HUES6 (cell line): Measurements from ENCODE around the gene ZBBX.

ENCODE experiments used
- H3K27ac ChIP-seq: 2 replicates; pipeline ENCODE4 v1.7.0; 2013; ENCODE audit warnings: low read depth, mild to moderate bottlenecking, low read length, inconsistent platforms
- H3K27me3 ChIP-seq: 2 replicates; pipeline ENCODE4 v1.6.1; 2013; ENCODE audit warnings: low read length; ENCODE audit not compliant: control insufficient read depth, insufficient read depth
- H3K36me3 ChIP-seq: 2 replicates; pipeline ENCODE4 v1.6.1; 2013; ENCODE audit warnings: low read length; ENCODE audit not compliant: control insufficient read depth, insufficient read depth
- H3K4me1 ChIP-seq: 2 replicates; pipeline ENCODE4 v1.6.1; 2013; ENCODE audit warnings: low read length; ENCODE audit not compliant: control insufficient read depth, insufficient read depth
- H3K4me3 ChIP-seq: 2 replicates; pipeline ENCODE4 v1.5.1; 2013; ENCODE audit warnings: low read depth, low read length
- H3K9ac ChIP-seq: one replicate; pipeline ENCODE4 v1.6.1; 2013; ENCODE audit warnings: mild to moderate bottlenecking, low read length
- H3K9me3 ChIP-seq: 2 replicates; pipeline ENCODE4 v1.6.1; 2013; ENCODE audit warnings: low read depth, low read length; ENCODE audit not compliant: control insufficient read depth, insufficient read depth

Gene ZBBX

DNA sequence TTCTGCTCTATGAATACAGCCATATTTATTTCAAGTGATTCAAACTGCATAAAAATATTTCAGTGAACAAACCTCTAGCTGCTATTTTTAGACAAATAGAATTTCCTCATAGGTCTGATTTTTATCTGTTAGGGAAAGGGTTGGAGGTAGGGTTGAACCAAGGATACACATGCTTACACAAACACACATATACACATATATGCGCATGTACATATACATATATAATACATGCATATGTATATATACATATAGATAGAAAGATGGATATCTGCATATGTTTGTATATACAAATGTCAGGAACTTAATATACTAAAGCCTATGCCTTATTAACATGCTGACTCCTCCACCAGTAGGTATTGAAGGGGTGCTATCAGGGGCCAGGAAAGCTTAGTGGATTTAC, 18.1 kb downstream of the ZBBX start:
- no peaks in the 10 kb centered on the region for H3K4me1 ChIP-seq
- H3K27me3 ChIP-seq: no peaks in the 10 kb centered on the region
- H3K4me3 ChIP-seq: no peak overlapping the region
- H3K9ac ChIP-seq: no peak overlapping the region
- H3K27ac ChIP-seq: no peak overlapping the region
- H3K9me3 ChIP-seq: no peaks in the 10 kb centered on the region
- H3K36me3 ChIP-seq: no peaks in the 10 kb centered on the region

DNA sequence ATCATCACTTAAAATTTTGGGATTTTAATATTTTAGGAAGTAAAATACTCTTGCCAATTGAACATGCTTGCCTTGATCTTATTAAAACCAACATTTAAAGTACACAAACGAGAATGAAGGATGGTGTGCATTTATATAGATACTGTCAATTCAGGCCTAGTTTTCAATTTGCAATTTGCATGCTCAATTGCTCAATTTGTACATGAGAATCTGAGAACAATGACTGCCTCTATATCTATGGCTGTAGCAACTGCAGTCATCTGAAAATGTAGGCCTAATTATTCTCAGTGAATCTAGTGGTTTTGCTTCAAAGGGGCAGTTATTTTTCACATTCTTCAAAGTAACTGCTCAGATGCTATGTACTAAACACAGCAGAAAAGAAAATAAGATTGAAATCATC, 18.8 kb downstream of the ZBBX start:
- Histone ChIP-seq H3K27ac (no peak overlapping the region), H3K36me3 (no peaks in the 10 kb centered on the region), H3K9ac (no peak overlapping the region), H3K27me3 (no peaks in the 10 kb centered on the region), H3K9me3 (no peaks in the 10 kb centered on the region), H3K4me1 (no peaks in the 10 kb centered on the region), H3K4me3 (no peak overlapping the region)

- no peaks in the 10 kb centered on the region for H3K27me3 ChIP-seq
- no peaks in the 10 kb centered on the region for H3K36me3 ChIP-seq
- no peaks in the 10 kb centered on the region for H3K9me3 ChIP-seq
- no peak overlapping the region for H3K9ac ChIP-seq
- no peaks in the 10 kb centered on the region for H3K4me1 ChIP-seq
- no peak overlapping the region for H3K27ac ChIP-seq
- no peak overlapping the region for H3K4me3 ChIP-seq
Observed at GRCh38 chr3:167355446-167355845, 24.7 kb downstream of the ZBBX start.

DNA sequence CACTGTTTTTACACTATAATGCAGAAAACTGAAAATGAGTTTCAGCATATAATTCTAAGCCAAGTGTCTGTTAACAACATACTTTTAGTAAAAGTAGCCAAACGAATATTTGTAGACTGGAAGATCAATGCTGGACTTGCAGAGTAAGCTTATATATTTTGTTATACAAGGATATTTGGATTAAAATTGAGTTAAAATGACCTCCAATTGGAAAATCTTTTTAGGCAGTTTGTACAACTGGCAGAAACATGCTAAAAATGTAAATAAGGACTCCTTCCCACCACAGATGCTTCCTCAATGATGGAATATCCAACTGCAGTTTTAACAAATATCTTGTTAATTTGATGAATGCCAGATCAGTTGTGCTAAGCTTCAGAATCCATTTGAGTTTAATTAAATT, 25.3 kb downstream of the ZBBX start:
- Histone ChIP-seq H3K9me3 (no peaks in the 10 kb centered on the region), H3K4me3 (no peak overlapping the region), H3K36me3 (no peaks in the 10 kb centered on the region)

GRCh38 chr3:167350245-167350862, 29.7 kb downstream of the ZBBX start:
- no peak overlapping the region for H3K4me3 ChIP-seq
- no peaks in the 10 kb centered on the region for H3K4me1 ChIP-seq
- no peak overlapping the region for H3K9ac ChIP-seq

More for the DNA sequence above, 25.3 kb downstream of the ZBBX start:
- H3K27me3 ChIP-seq: no peaks in the 10 kb centered on the region
- H3K27ac ChIP-seq: no peak overlapping the region
- no peak overlapping the region for H3K9ac ChIP-seq
- no peaks in the 10 kb centered on the region for H3K4me1 ChIP-seq

DNA sequence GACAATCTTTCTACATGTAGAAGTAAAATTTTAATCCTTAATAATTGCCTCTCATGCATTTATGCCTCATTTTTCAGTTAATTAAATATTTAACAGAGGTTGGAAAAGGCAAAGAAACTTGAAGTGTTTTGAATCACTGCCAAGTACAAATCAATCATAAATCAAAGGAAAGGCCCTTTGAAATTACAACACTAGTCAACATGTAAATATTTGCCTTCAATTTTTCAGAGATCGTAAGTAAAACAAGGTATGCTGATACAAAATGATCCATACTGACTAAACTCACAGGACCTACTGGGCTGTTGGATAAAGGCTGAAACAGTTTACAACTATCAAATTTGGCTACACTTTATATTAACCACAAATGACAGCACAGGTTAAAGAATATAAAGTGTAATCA, 33.9 kb downstream of the ZBBX start:
- H3K4me3 ChIP-seq: no peak overlapping the region
- H3K27me3 ChIP-seq: no peaks in the 10 kb centered on the region
- H3K9ac ChIP-seq: no peak overlapping the region
- no peaks in the 10 kb centered on the region for H3K9me3 ChIP-seq
- H3K4me1 ChIP-seq: no peaks in the 10 kb centered on the region
- no peaks in the 10 kb centered on the region for H3K36me3 ChIP-seq
- H3K27ac ChIP-seq: no peak overlapping the region

More at GRCh38 chr3:167350245-167350862, 29.7 kb downstream of the ZBBX start:
- H3K27me3 ChIP-seq: no peaks in the 10 kb centered on the region
- no peaks in the 10 kb centered on the region for H3K9me3 ChIP-seq
- H3K27ac ChIP-seq: no peak overlapping the region
- no peaks in the 10 kb centered on the region for H3K36me3 ChIP-seq

GRCh38 chr3:167330993-167331785, 48.9 kb downstream of the ZBBX start:
- no peaks in the 10 kb centered on the region for H3K9me3 ChIP-seq
- no peaks in the 10 kb centered on the region for H3K27me3 ChIP-seq
- H3K4me3 ChIP-seq: no peak overlapping the region
- H3K4me1 ChIP-seq: no peaks in the 10 kb centered on the region
- no peaks in the 10 kb centered on the region for H3K36me3 ChIP-seq
- no peak overlapping the region for H3K27ac ChIP-seq
- H3K9ac ChIP-seq: no peak overlapping the region

- Histone ChIP-seq H3K9me3 (no peaks in the 10 kb centered on the region), H3K36me3 (no peaks in the 10 kb centered on the region), H3K27ac (no peak overlapping the region), H3K4me3 (no peak overlapping the region), H3K9ac (no peak overlapping the region), H3K27me3 (no peaks in the 10 kb centered on the region), H3K4me1 (no peaks in the 10 kb centered on the region)
Observed at GRCh38 chr3:167323572-167323971, 56.5 kb downstream of the ZBBX start.

GRCh38 chr3:167318996-167319615, 61.0 kb downstream of the ZBBX start:
- no peaks in the 10 kb centered on the region for H3K4me1 ChIP-seq
- H3K27me3 ChIP-seq: no peaks in the 10 kb centered on the region
- H3K9me3 ChIP-seq: no peaks in the 10 kb centered on the region
- no peak overlapping the region for H3K9ac ChIP-seq
- no peaks in the 10 kb centered on the region for H3K36me3 ChIP-seq
- no peak overlapping the region for H3K27ac ChIP-seq
- no peak overlapping the region for H3K4me3 ChIP-seq

DNA sequence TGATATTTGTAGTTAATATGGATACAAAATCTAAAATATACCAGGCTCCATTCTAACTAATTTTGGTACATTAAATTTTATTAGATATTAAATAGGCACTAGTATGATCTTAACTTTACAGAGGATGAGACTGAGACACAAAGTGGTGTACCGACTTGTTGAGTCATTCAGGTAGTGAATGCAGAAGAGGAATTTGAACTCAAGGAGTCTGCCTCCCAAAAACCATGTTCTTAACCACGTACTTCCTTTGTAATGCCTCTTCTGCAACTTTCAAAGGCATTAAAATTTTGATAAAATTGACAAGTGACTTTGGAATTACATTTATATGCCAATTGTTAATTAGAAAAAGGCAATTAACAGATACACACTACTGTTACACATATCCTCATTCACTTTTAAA, 61.8 kb downstream of the ZBBX start:
- no peaks in the 10 kb centered on the region for H3K9me3 ChIP-seq
- no peak overlapping the region for H3K27ac ChIP-seq
- no peak overlapping the region for H3K9ac ChIP-seq
- H3K27me3 ChIP-seq: no peaks in the 10 kb centered on the region
- no peak overlapping the region for H3K4me3 ChIP-seq
- H3K36me3 ChIP-seq: no peaks in the 10 kb centered on the region
- no peaks in the 10 kb centered on the region for H3K4me1 ChIP-seq

DNA sequence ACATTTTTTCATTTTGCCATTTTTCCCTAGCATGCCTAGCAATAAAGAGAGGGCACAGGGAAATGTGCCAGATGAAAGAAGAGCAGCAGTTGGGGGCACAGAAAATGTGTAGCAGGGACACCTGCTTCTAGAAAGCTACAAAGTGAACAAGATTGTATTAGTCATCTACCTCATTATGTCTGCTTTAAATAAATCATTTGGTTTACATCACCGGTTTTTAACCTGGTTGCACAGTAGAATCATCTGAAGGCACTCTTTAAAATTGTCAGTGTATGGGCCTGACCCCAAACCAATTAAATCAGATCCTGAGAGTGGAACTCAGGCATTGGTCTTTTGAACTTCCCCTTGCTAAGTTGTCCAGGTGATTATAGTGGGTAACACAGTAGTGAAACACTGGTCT, 73.8 kb downstream of the ZBBX start:
- Histone ChIP-seq H3K27me3 (no peaks in the 10 kb centered on the region), H3K9me3 (no peaks in the 10 kb centered on the region), H3K27ac (no peak overlapping the region), H3K9ac (no peak overlapping the region), H3K4me3 (no peak overlapping the region), H3K4me1 (no peaks in the 10 kb centered on the region), H3K36me3 (no peaks in the 10 kb centered on the region)
